Measurements from ENCODE around the gene SPACA4.

SPACA4 gene

GRCh38 chr19:48639483-48640375, 33.2 kb downstream of the SPACA4 start:
- no peak for TF ChIP-seq CTCF (IDR thresholded peaks at IDR 0.05; ENCODE audit: control extremely low read depth, extremely low read depth, low read depth, missing control alignments)
- ChIA-PET CTCF (interaction anchor here (0.8 kb wide), 1 partner anchor 9 kb away, joined by 3 read pairs; no protein-coding TSS in a partner anchor), POLR2A (no interaction called here)
- no peak for DNase-seq (ENCODE audit: extremely low spot score)

- no peak for TF ChIP-seq CTCF (IDR thresholded peaks at IDR 0.05; ENCODE audit: control extremely low read depth, extremely low read depth, low read depth, missing control alignments)
- ChIA-PET POLR2A (interaction anchor here (0.6 kb wide), 1 partner anchor 276 kb away, joined by 3 read pairs; no protein-coding TSS in a partner anchor), CTCF (no interaction called here)
- no peak for DNase-seq (ENCODE audit: extremely low spot score)
Observed at GRCh38 chr19:48641850-48642249, 35.3 kb downstream of the SPACA4 start.

GRCh38 chr19:48642862-48643261, 36.3 kb downstream of the SPACA4 start:
- POLR2A ChIA-PET = no interaction called here
- TF ChIP-seq CTCF (IDR thresholded peaks at IDR 0.05; ENCODE audit: control extremely low read depth, extremely low read depth, low read depth, missing control alignments) = no peak
- CTCF ChIA-PET = no interaction called here
- DNase-seq (ENCODE audit: extremely low spot score) = no peak

- TF ChIP-seq CTCF (IDR thresholded peaks at IDR 0.05; ENCODE audit: control extremely low read depth, extremely low read depth, low read depth, missing control alignments) = no peak
- CTCF ChIA-PET = interaction anchor here (1.9 to 3.1 kb wide), 2 partner anchors 55 to 198 kb away, joined by 4 to 20 read pairs; no protein-coding TSS in a partner anchor
- POLR2A ChIA-PET = no interaction called here
- no peak for DNase-seq (ENCODE audit: extremely low spot score)
Observed at GRCh38 chr19:48644355-48644754, 37.8 kb downstream of the SPACA4 start.

GRCh38 chr19:48644839-48645619, 38.5 kb downstream of the SPACA4 start:
- POLR2A ChIA-PET = no interaction called here
- CTCF ChIA-PET = interaction anchor here (0.7 to 3.1 kb wide), 24 partner anchors 11 to 326 kb away, joined by 3 to 23 read pairs (median 4); partner anchors contain the start of gene HSD17B14
- peak; percentile 77 for DNase-seq (ENCODE audit: extremely low spot score)
- no peak for TF ChIP-seq CTCF (IDR thresholded peaks at IDR 0.05; ENCODE audit: control extremely low read depth, extremely low read depth, low read depth, missing control alignments)

- DNase-seq (ENCODE audit: extremely low spot score) = no peak
- no peak for TF ChIP-seq CTCF (IDR thresholded peaks at IDR 0.05; ENCODE audit: control extremely low read depth, extremely low read depth, low read depth, missing control alignments)
- ChIA-PET CTCF (interaction anchor here (0.7 to 3.1 kb wide), 27 partner anchors 10 to 325 kb away, joined by 3 to 23 read pairs (median 4); partner anchors contain the start of gene HSD17B14), POLR2A (interaction anchor here (1.0 kb wide), 1 partner anchor 27 kb away, joined by 5 read pairs; the partner anchor contains the start of genes RPL18 and SPHK2)
Observed at GRCh38 chr19:48645620-48646000, 39.1 kb downstream of the SPACA4 start.
